H1 (cell line): ENCODE measurements around the gene CAPZB. TPM values are rescaled to one million over a fixed set of nuclear protein-coding genes. Genes with fewer than 3 reads are reported as not detected.

ENCODE experiments used
- HDAC6 ChIP-seq: IDR thresholded peaks from one replicate; pipeline ENCODE4 v1.7.1; 2012; ENCODE audit warnings: low read depth, mild to moderate bottlenecking, inconsistent platforms, low read length, moderate library complexity
- RAD21 ChIP-seq, 2 experiments: IDR thresholded peaks in 1 of 2; conservative IDR thresholded peaks in 1 of 2; 2 replicates each; pipeline ENCODE4 v1.6.1; 2011; ENCODE audit warnings: low read depth in 2 of 2, low read length in 2 of 2, improper control_type of control experiment in 1 of 2, inconsistent platforms in 1 of 2, mild to moderate bottlenecking in 1 of 2, moderate library complexity in 1 of 2
- SIN3A ChIP-seq, 2 experiments: IDR thresholded peaks in 1 of 2; conservative IDR thresholded peaks in 1 of 2; 2 replicates each; pipeline ENCODE4 v1.6.1; 2011 to 2012; ENCODE audit warnings: low read length in 2 of 2, improper control_type of control experiment in 1 of 2, low read depth in 1 of 2, mild to moderate bottlenecking in 1 of 2
- polyA plus RNA-seq, 7 experiments: library from polyadenylated mRNA; depleted of rRNA in 3 of 7; stranded (reverse) in 5 of 7; unstranded in 2 of 7; fragments of >200 nt in 5 of 7; fragments of 200-250 nt in 2 of 7; gene quantifications; 1 replicate in 5 of 7; 2 replicates in 1 of 7; 4 replicates in 1 of 7; pipeline versions ENCODE4 v1.2.1 to v1.2.3, GENCODE V29; 2011 to 2013; ENCODE audit warnings: missing spikeins in 2 of 7, mixed read lengths in 2 of 7
- total RNA-seq: library from RNA; stranded (reverse); fragmentation: NEBNext Ultra II Directional; extraction: Animal tissue kit (Norgen Biotek cat#: 25700); gene quantifications from 2 replicates; pipeline ENCODE4 v1.2.1, GENCODE V29; 2021

CAPZB gene
- total and polyA plus RNA-seq, 2 of the 8 experiments (the other 6 are each of a cell fraction or from before 2014, with no cell fraction given): 162 to 371 TPM

- peak; percentile 47 to 66 for TF ChIP-seq RAD21 (IDR thresholded peaks at IDR 0.05 in 1 of 2, conservative IDR thresholded peaks at IDR 0.05 in 1 of 2; ENCODE audit: low read depth in 2 of 2, low read length in 2 of 2)
- TF ChIP-seq HDAC6: no peak
- TF ChIP-seq SIN3A (conservative IDR thresholded peaks at IDR 0.05 in 1 of 2, IDR thresholded peaks at IDR 0.05 in 1 of 2; ENCODE audit: low read depth in 1 of 2, low read length in 2 of 2): no peak
- TF ChIP-seq, all 59 proteins: peak for 2
Observed at GRCh38 chr1:19317126-19317910, 168.0 kb downstream of the CAPZB start (continued).
